HG03460 (cell line): ENCODE results near the gene MYL9.

Source experiments
- ATAC-seq: cut with Tn5 transposase; IDR thresholded peaks from one replicate; pipeline ENCODE4 v1.9.1; 2021; ENCODE audit not compliant: unreplicated experiment

MYL9 gene

GRCh38 chr20:36579996-36580545, 38.8 kb downstream of the MYL9 start:
- no peak for ATAC-seq

GRCh38 chr20:36582322-36582721, 41.0 kb downstream of the MYL9 start:
- no peak for ATAC-seq

GRCh38 chr20:36582821-36583220, 41.5 kb downstream of the MYL9 start:
- ATAC-seq, result no peak

GRCh38 chr20:36584018-36584481, 42.7 kb downstream of the MYL9 start:
- no peak for ATAC-seq

- ATAC-seq, result no peak
Observed at GRCh38 chr20:36585410-36586125, 44.2 kb downstream of the MYL9 start.

GRCh38 chr20:36587388-36588070, 46.2 kb downstream of the MYL9 start:
- ATAC-seq, result no peak

- no peak for ATAC-seq
Observed at GRCh38 chr20:36591281-36591680, 50.0 kb downstream of the MYL9 start.

- no peak for ATAC-seq
Observed at GRCh38 chr20:36591854-36592641, 50.7 kb downstream of the MYL9 start.

GRCh38 chr20:36593347-36593929, 52.1 kb downstream of the MYL9 start:
- ATAC-seq, result no peak

- no peak for ATAC-seq
Observed at GRCh38 chr20:36599912-36600345, 58.6 kb downstream of the MYL9 start.
